ENCODE data around the gene ZNF69. TPM values are rescaled to one million over a fixed set of nuclear protein-coding genes. Genes with fewer than 3 reads are reported as not detected.
"Not testable (repeated sequence)": the region's sequence is repeated elsewhere in the genome, so short reads cannot be mapped to it uniquely, and the experiment has no call there.

ZNF69 gene
- total RNA-seq, 2 donors from 2014 or later: 24.6 to 28.8 TPM

- no peak overlapping the region for H3K27ac ChIP-seq (ENCODE audit: low read depth, low read length)
- no peak overlapping the region for H3K27ac Mint-ChIP-seq
- no peak for TF ChIP-seq CTCF (conservative IDR thresholded peaks at IDR 0.05)
- WGBS, 2 experiments (ENCODE audit: insufficient coverage in 1 of 2, insufficient read length in 1 of 2): 88% methylated on average over 1 of the region's 1 CpG; no CpG with 5 or more reads in 1 of the 2 experiments
- peaks cover 9% of the 10 kb centered on the region for H3K36me3 Mint-ChIP-seq (ENCODE audit: low read depth)
- H3K4me1 Mint-ChIP-seq: no peaks in the 10 kb centered on the region
- no peaks in the 10 kb centered on the region for H3K4me1 ChIP-seq (ENCODE audit: control insufficient read depth, insufficient read depth, low read length)
- no peak overlapping the region for H3K4me3 Mint-ChIP-seq
- peaks cover 14% of the 10 kb centered on the region for H3K9me3 ChIP-seq (ENCODE audit: control insufficient read depth, low read length)
- peaks cover 7% of the 10 kb centered on the region for H3K27me3 Mint-ChIP-seq (ENCODE audit: insufficient read depth)
- no peaks in the 10 kb centered on the region for H3K27me3 ChIP-seq (ENCODE audit: control insufficient read depth, insufficient read depth, low read length, poor library complexity, severe bottlenecking)
- no peaks in the 10 kb centered on the region for H3K36me3 ChIP-seq (ENCODE audit: control insufficient read depth, insufficient read depth, low read length)
- peaks cover 54% of the 10 kb centered on the region for H3K9me3 Mint-ChIP-seq
- DNase-seq: no peak
- H3K9ac ChIP-seq (ENCODE audit: extremely low read depth, low read length, poor library complexity, severe bottlenecking): no peak overlapping the region
- no peak overlapping the region for H3K4me3 ChIP-seq (ENCODE audit: low read length)
Observed at GRCh38 chr19:11873762-11874161, 13.8 kb upstream of the ZNF69 start.

DNA sequence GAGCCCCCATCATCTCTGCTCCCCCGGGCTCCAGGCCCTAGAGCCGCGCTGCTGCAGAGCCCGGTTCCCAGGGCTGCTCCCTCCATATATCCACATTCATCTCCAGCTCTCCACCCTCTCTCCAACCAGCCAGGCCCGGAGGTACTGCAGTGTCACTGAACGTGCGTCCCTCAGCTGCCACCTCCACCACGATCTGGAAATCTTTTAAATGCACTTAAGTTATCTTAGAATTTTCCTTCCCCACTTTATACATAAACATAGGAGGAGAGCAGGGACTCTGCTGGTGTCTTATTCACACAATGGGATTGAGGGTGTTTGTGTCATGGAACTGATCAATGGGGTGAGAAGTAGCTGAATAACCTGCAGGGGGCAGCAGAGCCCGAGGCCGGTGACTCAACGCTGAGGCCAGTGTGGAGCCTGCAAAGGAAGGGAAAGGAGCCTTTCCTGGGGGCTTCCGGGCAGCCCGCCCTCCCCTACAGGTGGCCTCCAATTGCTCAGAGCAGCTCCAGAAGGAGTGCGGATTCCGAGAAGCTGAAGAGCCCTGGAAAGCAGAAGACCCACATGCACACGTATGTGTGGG is 7.8 kb upstream of the ZNF69 start:
- not testable (repeated sequence) for H3K4me3 Mint-ChIP-seq; H3K4me1 ChIP-seq (ENCODE audit: control insufficient read depth, insufficient read depth, low read length); H3K36me3 ChIP-seq (ENCODE audit: control insufficient read depth, insufficient read depth, low read length); H3K27ac ChIP-seq (ENCODE audit: low read depth, low read length); H3K4me3 ChIP-seq (ENCODE audit: low read length); H3K4me1 Mint-ChIP-seq; H3K27me3 ChIP-seq (ENCODE audit: control insufficient read depth, insufficient read depth, low read length, poor library complexity, severe bottlenecking); H3K36me3 Mint-ChIP-seq (ENCODE audit: low read depth); H3K9ac ChIP-seq (ENCODE audit: extremely low read depth, low read length, poor library complexity, severe bottlenecking); H3K27ac Mint-ChIP-seq
- Mint-ChIP-seq H3K9me3 (peaks cover 30% of the 10 kb centered on the region), H3K27me3 (ENCODE audit: insufficient read depth) (peaks cover 40% of the 10 kb centered on the region)
- peaks cover 14% of the 10 kb centered on the region for H3K9me3 ChIP-seq (ENCODE audit: control insufficient read depth, low read length)
- WGBS, 2 experiments (ENCODE audit: insufficient coverage in 1 of 2, insufficient read length in 1 of 2): 53 to 80% methylated on average over 3 to 16 of the region's 16 CpGs
- peak; percentile 61 for TF ChIP-seq CTCF (conservative IDR thresholded peaks at IDR 0.05)
- peak; percentile 82 for DNase-seq

- Mint-ChIP-seq H3K9me3 (peaks cover 30% of the 10 kb centered on the region), H3K4me3 (no peak overlapping the region)
Observed at GRCh38 chr19:11880598-11880997, 7.0 kb upstream of the ZNF69 start.

More at GRCh38 chr19:11880598-11880997, 7.0 kb upstream of the ZNF69 start:
- Histone ChIP-seq H3K36me3 (ENCODE audit: control insufficient read depth, insufficient read depth, low read length) (no peaks in the 10 kb centered on the region), H3K27me3 (ENCODE audit: control insufficient read depth, insufficient read depth, low read length, poor library complexity, severe bottlenecking) (no peaks in the 10 kb centered on the region), H3K9me3 (ENCODE audit: control insufficient read depth, low read length) (peaks cover 14% of the 10 kb centered on the region), H3K9ac (ENCODE audit: extremely low read depth, low read length, poor library complexity, severe bottlenecking) (no peak overlapping the region), H3K4me1 (ENCODE audit: control insufficient read depth, insufficient read depth, low read length) (no peaks in the 10 kb centered on the region), H3K27ac (ENCODE audit: low read depth, low read length) (no peak overlapping the region), H3K4me3 (ENCODE audit: low read length) (no peak overlapping the region)
- H3K27ac Mint-ChIP-seq: no peak overlapping the region
- peaks cover 41% of the 10 kb centered on the region for H3K27me3 Mint-ChIP-seq (ENCODE audit: insufficient read depth)
- TF ChIP-seq CTCF (conservative IDR thresholded peaks at IDR 0.05): no peak
- DNase-seq: no peak
- H3K4me1 Mint-ChIP-seq: no peaks in the 10 kb centered on the region
- WGBS, 2 experiments (ENCODE audit: insufficient coverage in 1 of 2, insufficient read length in 1 of 2): 90 to 94% methylated on average over 12 of the region's 12 CpGs
- H3K36me3 Mint-ChIP-seq (ENCODE audit: low read depth): no peaks in the 10 kb centered on the region

Measured in endodermal cell (in vitro differentiated cells).